Activated T-cell treated with anti-CD3 and anti-CD28 coated beads for 4 hours (primary cell): Measurements from ENCODE around the gene TWIST2.

Experiments
- DNase-seq: peaks from one replicate; pipeline ENCODE4 v3.0.0-alpha.2; 2020

The TWIST2 gene

GRCh38 chr2:238875101-238875470, 27.2 kb downstream of the TWIST2 start:
- no peak for DNase-seq

- DNase-seq = no peak
These were observed 27.8 kb downstream of the TWIST2 start for GRCh38 chr2:238875471-238876231.

GRCh38 chr2:238876232-238876630, 28.3 kb downstream of the TWIST2 start:
- no peak for DNase-seq

- no peak for DNase-seq
These were observed 30.3 kb downstream of the TWIST2 start for GRCh38 chr2:238878051-238878735.

GRCh38 chr2:238879043-238879442, 31.2 kb downstream of the TWIST2 start:
- no peak for DNase-seq

- no peak for DNase-seq
These were observed 31.9 kb downstream of the TWIST2 start for GRCh38 chr2:238879621-238880377.

- DNase-seq = no peak
These were observed 33.6 kb downstream of the TWIST2 start for GRCh38 chr2:238881353-238882081.

- DNase-seq = no peak
These were observed 34.3 kb downstream of the TWIST2 start for GRCh38 chr2:238882082-238882755.

GRCh38 chr2:238883421-238883901, 35.6 kb downstream of the TWIST2 start:
- no peak for DNase-seq

GRCh38 chr2:238884122-238884811, 36.4 kb downstream of the TWIST2 start:
- DNase-seq = no peak

- no peak for DNase-seq
These were observed 37.0 kb downstream of the TWIST2 start for GRCh38 chr2:238884812-238885408.

- no peak for DNase-seq
These were observed 38.7 kb downstream of the TWIST2 start for GRCh38 chr2:238886453-238887094.

- DNase-seq = no peak
These were observed 39.7 kb downstream of the TWIST2 start for GRCh38 chr2:238887616-238888015.

GRCh38 chr2:238888781-238889180, 40.9 kb downstream of the TWIST2 start:
- no peak for DNase-seq

- no peak for DNase-seq
These were observed 42.2 kb downstream of the TWIST2 start for GRCh38 chr2:238890131-238890530.

- no peak for DNase-seq
These were observed 43.0 kb downstream of the TWIST2 start for GRCh38 chr2:238890618-238891456.

GRCh38 chr2:238891457-238892203, 43.7 kb downstream of the TWIST2 start:
- no peak for DNase-seq

- DNase-seq = no peak
These were observed 44.3 kb downstream of the TWIST2 start for GRCh38 chr2:238892204-238892500.

GRCh38 chr2:238892796-238893195, 44.9 kb downstream of the TWIST2 start:
- DNase-seq = no peak
